Measurements from ENCODE around the gene SESN1. TPM values are rescaled to one million over a fixed set of nuclear protein-coding genes. Genes with fewer than 3 reads are reported as not detected.

Gene SESN1
- total and polyA plus RNA-seq, 9 of the 15 experiments (the other 6 are each of a cell fraction or from before 2014, with no cell fraction given): 3.1 to 13.0 (median 7.4) TPM

- TF ChIP-seq ZBTB40 (IDR thresholded peaks at IDR 0.05): peak; percentile 80
- no peak for TF ChIP-seq ZBTB40 (CRISPR knock-in tag; IDR thresholded peaks at IDR 0.05)
- TF ChIP-seq ZNF431 (CRISPR knock-in tag; IDR thresholded peaks at IDR 0.05): peak; percentile 55; the same call in 1 of the 2 replicates
- no peak for TF ChIP-seq SREBF2 (CRISPR knock-in tag; IDR thresholded peaks at IDR 0.05)
- peak; percentile 58 for TF ChIP-seq PRPF4 (IDR thresholded peaks at IDR 0.05; ENCODE audit: insufficient read depth, low read depth, low read length, poor library complexity, severe bottlenecking)
- 0 out of 2 replicates have a peak, but pooled peaks have one; percentile 14 for TF ChIP-seq CHAMP1 (IDR thresholded peaks at IDR 0.05)
- TF ChIP-seq BACH1 (tag; IDR thresholded peaks at IDR 0.05): peak; percentile 64; the same call in 1 of the 2 replicates
- peak; percentile 74 for TF ChIP-seq HNRNPLL (IDR thresholded peaks at IDR 0.05; ENCODE audit: low read depth, low read length, poor library complexity, severe bottlenecking)
- TF ChIP-seq TAF1 (IDR thresholded peaks at IDR 0.05; ENCODE audit: control insufficient read depth, extremely low read depth, insufficient read depth, low read length, severe bottlenecking): peak; percentile 41
- no peak for TF ChIP-seq KDM1A (IDR thresholded peaks at IDR 0.05)
- 0 out of 2 replicates have a peak, but pooled peaks have one; percentile 19 for TF ChIP-seq FOXK1 (CRISPR knock-in tag; IDR thresholded peaks at IDR 0.05; ENCODE audit: borderline replicate concordance)
- 0 out of 2 replicates have a peak, but pooled peaks have one; percentile 21 for TF ChIP-seq TCF7 (IDR thresholded peaks at IDR 0.05; ENCODE audit: borderline replicate concordance)
- TF ChIP-seq ID3 (CRISPR knock-in tag; IDR thresholded peaks at IDR 0.05): no peak
- TF ChIP-seq ID3 (tag; IDR thresholded peaks at IDR 0.05): peak; percentile 59; the same call in 1 of the 2 replicates
- no peak for TF ChIP-seq TAL1 (IDR thresholded peaks at IDR 0.05)
Observed at GRCh38 chr6:109095036-109095834, 589 bp upstream of the SESN1 start, which contains the start of gene CEP57L1 (continued).
